A549 (cell line): ENCODE measurements around the gene TMEM179B. TPM values are rescaled to one million over a fixed set of nuclear protein-coding genes. Genes with fewer than 3 reads are reported as not detected.

ENCODE experiments used
- BCL3 ChIP-seq: fragments of >200 bp; sonication (Bioruptor Twin); formaldehyde crosslinking; IDR thresholded peaks from 3 replicates; pipeline ENCODE4 v1.6.1; 2016
- CBX2 ChIP-seq: fragments of 200-600 bp; sonication (generic); IDR thresholded peaks from 2 replicates; pipeline ENCODE4 v1.6.1; 2016; ENCODE audit warnings: low read depth, mild to moderate bottlenecking, borderline replicate concordance
- CHD2 ChIP-seq: fragments of 150-350 bp; IDR thresholded peaks from 2 replicates; pipeline ENCODE4 v1.6.1; 2014; ENCODE audit warnings: low read length; ENCODE audit not compliant: partially characterized antibody
- EP300 ChIP-seq, 2 experiments: fragments of >200 bp; sonication (Bioruptor Twin); formaldehyde crosslinking; IDR thresholded peaks; 2 replicates in 1 of 2; 3 replicates in 1 of 2; pipeline ENCODE4 v1.6.1; 2016 to 2017
- ESRRA ChIP-seq: fragments of 150-350 bp; IDR thresholded peaks from 2 replicates; pipeline ENCODE4 v1.6.1; 2014; ENCODE audit warnings: mild to moderate bottlenecking, low read length, borderline replicate concordance
- GATA3 ChIP-seq: IDR thresholded peaks from 2 replicates; pipeline ENCODE4 v1.6.1; 2012; ENCODE audit warnings: borderline replicate concordance
- HDAC2 ChIP-seq: fragments of 200-600 bp; sonication (generic); IDR thresholded peaks from 2 replicates; pipeline ENCODE4 v1.6.1; 2016
- HEYL ChIP-seq: fragments of 250-450 bp; sonication (Bioruptor Pico); IDR thresholded peaks from 2 replicates; pipeline ENCODE4 v1.8.0; 2021; ENCODE audit warnings: mild to moderate bottlenecking, moderate library complexity
- HMGXB4 ChIP-seq: fragments of 250-450 bp; sonication (Bioruptor Pico); IDR thresholded peaks from 2 replicates; pipeline ENCODE4 v1.5.0; 2021; ENCODE audit warnings: mild to moderate bottlenecking, moderate library complexity, borderline replicate concordance
- HOXB13 ChIP-seq: fragments of 250-450 bp; sonication (Bioruptor Pico); IDR thresholded peaks from 2 replicates; pipeline ENCODE4 v1.5.0; 2020; ENCODE audit warnings: low read depth, mild to moderate bottlenecking, moderate library complexity
- JUN ChIP-seq, 2 experiments: fragments of >200 bp; sonication (Bioruptor Twin); formaldehyde crosslinking; IDR thresholded peaks; 2 replicates in 1 of 2; 3 replicates in 1 of 2; pipeline ENCODE4 v1.6.1; 2016 to 2017
- MAFK ChIP-seq: fragments of 450-650 bp; IDR thresholded peaks from 2 replicates; pipeline ENCODE4 v1.6.1; 2014; ENCODE audit not compliant: partially characterized antibody
- NR3C1 ChIP-seq: fragments of >200 bp; sonication (Bioruptor Twin); formaldehyde crosslinking; IDR thresholded peaks from 3 replicates; pipeline ENCODE4 v1.6.1; 2017
- POLR2A ChIP-seq: IDR thresholded peaks from 2 replicates; pipeline ENCODE4 v1.6.1; 2012; ENCODE audit warnings: mild to moderate bottlenecking, low read length
- RARB ChIP-seq: fragments of 250-450 bp; sonication (Bioruptor Pico); IDR thresholded peaks from 2 replicates; pipeline ENCODE4 v1.8.0; 2021; ENCODE audit warnings: mild to moderate bottlenecking, moderate library complexity
- REST ChIP-seq: fragments of 200-600 bp; sonication (generic); IDR thresholded peaks from 2 replicates; pipeline ENCODE4 v1.6.1; 2016; ENCODE audit warnings: antibody characterized with exemption, mild to moderate bottlenecking, moderate library complexity
- RFX5 ChIP-seq: fragments of 450-650 bp; IDR thresholded peaks from 2 replicates; pipeline ENCODE4 v1.7.1; 2014; ENCODE audit warnings: antibody characterized with exemption, mild to moderate bottlenecking, moderate library complexity
- RNF2 ChIP-seq: fragments of 200-600 bp; sonication (generic); IDR thresholded peaks from 2 replicates; pipeline ENCODE4 v1.6.1; 2016; ENCODE audit warnings: low read depth, mild to moderate bottlenecking, antibody characterized with exemption, moderate library complexity, borderline replicate concordance
- SMC3 ChIP-seq: fragments of >200 bp; sonication (Bioruptor Twin); formaldehyde crosslinking; IDR thresholded peaks from 3 replicates; pipeline ENCODE4 v1.6.1; 2018; ENCODE audit warnings: inconsistent platforms
- TFCP2L1 ChIP-seq: fragments of 250-450 bp; sonication (Bioruptor Pico); IDR thresholded peaks from 2 replicates; pipeline ENCODE4 v1.5.0; 2021; ENCODE audit warnings: mild to moderate bottlenecking
- USF2 ChIP-seq: fragments of 450-650 bp; IDR thresholded peaks from 2 replicates; pipeline ENCODE4 v1.6.1; 2014; ENCODE audit warnings: antibody characterized with exemption
- ZNF302 ChIP-seq: fragments of 250-450 bp; sonication (Bioruptor Pico); IDR thresholded peaks from 2 replicates; pipeline ENCODE4 v1.9.0; 2021; ENCODE audit warnings: inconsistent platforms, mild to moderate bottlenecking, moderate library complexity
- ZSCAN20 ChIP-seq: fragments of 250-450 bp; sonication (Bioruptor Pico); IDR thresholded peaks from 2 replicates; pipeline ENCODE4 v1.8.0; 2022; ENCODE audit warnings: mild to moderate bottlenecking, moderate library complexity
- polyA plus RNA-seq, 4 experiments: library from polyadenylated mRNA; depleted of rRNA in 3 of 4; stranded (reverse); fragments of >200 nt; fragmentation: RNase III in 1 of 4; extraction: RNeasy Plus Mini Kit Qiagen cat#74134 plus additional on column Dnase treatment in 1 of 4; gene quantifications; 2 replicates in 3 of 4; 3 replicates in 1 of 4; pipeline ENCODE4 v1.2.3, GENCODE V29; 2011 to 2017
- TF ChIP-seq, protein P1 (sequence below): fragments of 250-450 bp; sonication (Bioruptor Pico); IDR thresholded peaks from 2 replicates; pipeline ENCODE4 v1.5.0; 2020; ENCODE audit warnings: low read depth, mild to moderate bottlenecking, moderate library complexity

The TMEM179B gene
- polyA plus RNA-seq, 2 of the 4 experiments (the other 2 are of a cell fraction) = 62.8 to 64.7 TPM

DNA sequence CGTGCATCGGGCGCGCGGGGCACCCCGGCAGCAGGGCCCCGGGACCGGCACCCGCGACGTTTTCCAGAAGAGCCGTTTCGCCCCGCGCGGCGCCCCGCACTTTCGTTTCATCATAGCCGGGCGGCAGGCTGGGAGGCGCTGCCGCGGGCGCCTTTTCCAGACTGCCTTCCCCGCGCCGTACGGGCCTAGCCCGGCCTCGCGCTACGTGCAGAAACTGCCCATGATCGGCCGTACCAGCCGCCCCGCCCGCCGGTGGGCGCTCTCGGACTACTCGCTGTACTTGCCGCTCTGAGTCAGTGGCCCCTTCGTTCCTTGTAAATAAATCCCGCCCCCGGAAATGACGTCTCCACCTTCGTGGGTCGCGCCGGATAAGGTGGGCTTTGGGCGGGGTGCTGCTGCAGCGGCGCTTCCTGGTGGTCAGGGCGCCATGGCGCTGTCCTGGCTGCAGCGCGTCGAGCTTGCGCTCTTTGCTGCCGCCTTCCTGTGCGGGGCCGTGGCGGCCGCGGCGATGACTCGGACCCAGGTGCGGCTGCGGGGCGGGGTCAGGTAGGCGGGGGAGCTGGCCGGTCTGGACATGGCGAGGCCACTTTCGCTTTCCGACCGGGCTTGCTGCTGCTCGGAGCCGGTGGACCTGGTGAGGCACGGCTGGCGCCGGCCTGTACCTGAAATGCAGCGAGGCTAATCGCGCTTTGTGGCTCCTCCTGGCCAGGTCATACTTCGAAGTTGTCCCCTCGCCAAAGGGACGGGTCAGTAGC, at the start of gene TMEM179B (continued):
- TF ChIP-seq REST (no peak; the same call in 1 of the 2 replicates), RFX5 (no peak; the same call in 1 of the 2 replicates), EP300 (IDR thresholded peaks at IDR 0.05) (no peak), POLR2A (peak; percentile 97), RNF2 (no peak; the same call in 1 of the 2 replicates), CBX2 (no peak), HOXB13 (CRISPR knock-in tag) (no peak), JUN (IDR thresholded peaks at IDR 0.05) (peak; percentile 93 to 99), ZNF302 (CRISPR knock-in tag) (no peak), HDAC2 (no peak), HEYL (CRISPR knock-in tag) (no peak), HMGXB4 (CRISPR knock-in tag) (peak; percentile 27; the same call in 1 of the 2 replicates), BCL3 (peak; percentile 85), RARB (CRISPR knock-in tag) (no peak), USF2 (no peak; the same call in 1 of the 2 replicates), ZSCAN20 (no peak), NR3C1 (no peak), SMC3 (no peak), ESRRA (no peak), MAFK (no peak), GATA3 (peak; percentile 53; the same call in 1 of the 2 replicates), TFCP2L1 (CRISPR knock-in tag) (no peak), CHD2 (no peak)
- TF ChIP-seq, protein P1, sequence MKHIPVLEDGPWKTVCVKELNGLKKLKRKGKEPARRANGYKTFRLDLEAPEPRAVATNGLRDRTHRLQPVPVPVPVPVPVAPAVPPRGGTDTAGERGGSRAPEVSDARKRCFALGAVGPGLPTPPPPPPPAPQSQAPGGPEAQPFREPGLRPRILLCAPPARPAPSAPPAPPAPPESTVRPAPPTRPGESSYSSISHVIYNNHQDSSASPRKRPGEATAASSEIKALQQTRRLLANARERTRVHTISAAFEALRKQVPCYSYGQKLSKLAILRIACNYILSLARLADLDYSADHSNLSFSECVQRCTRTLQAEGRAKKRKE (CRISPR knock-in tag) = no peak
